WI38 (cell line): ENCODE results near the gene SAMD3.

Experiments used
- H3K4me3 ChIP-seq: 2 replicates; pipeline ENCODE4 v1.5.1; 2011; ENCODE audit warnings: low read depth, mild to moderate bottlenecking, control low read depth, low read length
- TF ChIP-seq, protein P1 (sequence below): IDR thresholded peaks from 2 replicates; pipeline ENCODE4 v1.5.1; 2012; ENCODE audit warnings: low read depth, mild to moderate bottlenecking, control low read depth, low read length

SAMD3 gene

DNA sequence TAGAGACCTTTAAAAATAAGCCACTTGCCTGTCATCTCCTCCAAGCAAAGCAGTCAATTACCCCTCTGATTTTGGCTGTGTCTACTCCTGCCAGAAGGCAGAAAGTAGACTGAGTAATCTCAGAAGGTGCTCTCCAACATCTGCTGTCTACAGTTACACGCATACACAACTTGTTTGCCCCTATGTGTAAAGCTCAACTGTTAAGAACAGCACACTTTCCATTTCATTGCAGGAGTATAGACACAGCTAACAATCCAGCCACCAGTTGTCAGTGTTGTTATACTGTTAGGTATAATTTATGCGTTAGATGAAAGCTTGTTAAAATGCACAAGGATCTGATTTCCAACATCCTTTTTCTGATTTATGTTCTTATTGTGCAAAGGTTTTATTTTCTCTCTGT is 88.2 kb downstream of the SAMD3 start:
- TF ChIP-seq, protein P1, sequence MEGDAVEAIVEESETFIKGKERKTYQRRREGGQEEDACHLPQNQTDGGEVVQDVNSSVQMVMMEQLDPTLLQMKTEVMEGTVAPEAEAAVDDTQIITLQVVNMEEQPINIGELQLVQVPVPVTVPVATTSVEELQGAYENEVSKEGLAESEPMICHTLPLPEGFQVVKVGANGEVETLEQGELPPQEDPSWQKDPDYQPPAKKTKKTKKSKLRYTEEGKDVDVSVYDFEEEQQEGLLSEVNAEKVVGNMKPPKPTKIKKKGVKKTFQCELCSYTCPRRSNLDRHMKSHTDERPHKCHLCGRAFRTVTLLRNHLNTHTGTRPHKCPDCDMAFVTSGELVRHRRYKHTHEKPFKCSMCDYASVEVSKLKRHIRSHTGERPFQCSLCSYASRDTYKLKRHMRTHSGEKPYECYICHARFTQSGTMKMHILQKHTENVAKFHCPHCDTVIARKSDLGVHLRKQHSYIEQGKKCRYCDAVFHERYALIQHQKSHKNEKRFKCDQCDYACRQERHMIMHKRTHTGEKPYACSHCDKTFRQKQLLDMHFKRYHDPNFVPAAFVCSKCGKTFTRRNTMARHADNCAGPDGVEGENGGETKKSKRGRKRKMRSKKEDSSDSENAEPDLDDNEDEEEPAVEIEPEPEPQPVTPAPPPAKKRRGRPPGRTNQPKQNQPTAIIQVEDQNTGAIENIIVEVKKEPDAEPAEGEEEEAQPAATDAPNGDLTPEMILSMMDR = no peak
- H3K4me3 ChIP-seq = no peak overlapping the region

DNA sequence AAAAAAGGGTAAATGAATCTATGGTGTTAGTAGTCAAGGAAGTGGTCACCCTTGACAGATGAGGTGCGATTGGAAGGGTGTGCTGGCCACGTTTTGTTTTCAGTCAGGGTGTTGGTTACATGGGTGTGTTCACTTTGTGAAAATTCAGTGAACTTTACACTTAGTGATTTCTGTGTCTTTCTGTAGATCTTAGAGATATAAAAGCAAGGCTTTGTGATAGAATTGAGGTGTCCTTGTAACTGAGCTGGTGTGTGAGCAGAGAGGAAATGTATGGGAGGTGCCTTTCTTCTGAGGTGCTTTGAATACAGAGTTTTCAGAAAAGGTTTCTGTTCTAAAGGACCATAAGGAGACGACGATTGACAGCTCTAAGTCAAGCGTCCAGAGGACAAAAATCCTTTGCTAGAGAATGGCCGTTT is 90.5 kb downstream of the SAMD3 start:
- TF ChIP-seq, protein P1 = no peak
- H3K4me3 ChIP-seq = no peak overlapping the region

- TF ChIP-seq, protein P1 = no peak
Measured at GRCh38 chr6:130129762-130130246, 92.9 kb downstream of the SAMD3 start.

DNA sequence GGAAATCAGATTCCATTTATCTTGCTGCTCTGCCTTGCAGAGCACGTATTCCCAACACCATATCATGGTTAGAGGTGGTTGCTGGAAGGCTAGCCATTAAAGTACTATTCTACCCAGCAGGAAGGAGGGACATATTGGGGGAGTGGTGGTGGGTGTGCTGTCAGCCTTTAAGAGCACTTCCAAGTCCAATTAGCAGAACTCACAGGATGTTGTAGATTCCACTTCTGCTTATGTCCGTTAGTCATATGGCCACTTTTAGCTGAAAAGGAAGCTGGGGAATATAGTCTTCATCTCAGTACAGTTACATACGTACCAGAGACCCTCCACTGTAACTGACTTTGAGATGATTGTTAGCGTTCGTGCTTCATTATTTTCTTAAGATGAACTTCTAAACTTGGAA is 94.4 kb downstream of the SAMD3 start:
- TF ChIP-seq, protein P1 = no peak

More at GRCh38 chr6:130129762-130130246, 92.9 kb downstream of the SAMD3 start:
- H3K4me3 ChIP-seq = no peak overlapping the region

GRCh38 chr6:130127195-130127594 is 95.6 kb downstream of the SAMD3 start:
- H3K4me3 ChIP-seq = no peak overlapping the region
- TF ChIP-seq, protein P1 = no peak

More for the DNA sequence above, 94.4 kb downstream of the SAMD3 start:
- no peak overlapping the region for H3K4me3 ChIP-seq

DNA sequence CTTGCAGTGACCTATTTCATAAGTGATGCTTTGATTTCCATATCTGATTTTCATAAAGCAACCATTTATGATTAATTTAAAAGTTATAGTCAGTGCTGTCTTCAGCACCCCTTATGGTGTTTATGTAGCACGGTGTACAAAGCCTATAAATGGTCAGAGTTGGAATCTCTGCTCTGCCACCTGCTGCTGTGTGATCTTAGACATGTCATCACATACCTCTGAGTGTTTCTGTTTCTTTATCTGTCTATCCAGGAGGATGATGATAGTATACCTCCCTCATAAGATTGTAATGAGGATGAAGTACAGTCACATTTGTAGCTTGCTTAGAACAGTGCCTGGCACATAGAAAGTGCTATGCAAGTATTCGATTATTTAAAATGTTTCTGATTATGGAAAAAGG is 100.5 kb downstream of the SAMD3 start:
- TF ChIP-seq, protein P1 = no peak
- no peak overlapping the region for H3K4me3 ChIP-seq

DNA sequence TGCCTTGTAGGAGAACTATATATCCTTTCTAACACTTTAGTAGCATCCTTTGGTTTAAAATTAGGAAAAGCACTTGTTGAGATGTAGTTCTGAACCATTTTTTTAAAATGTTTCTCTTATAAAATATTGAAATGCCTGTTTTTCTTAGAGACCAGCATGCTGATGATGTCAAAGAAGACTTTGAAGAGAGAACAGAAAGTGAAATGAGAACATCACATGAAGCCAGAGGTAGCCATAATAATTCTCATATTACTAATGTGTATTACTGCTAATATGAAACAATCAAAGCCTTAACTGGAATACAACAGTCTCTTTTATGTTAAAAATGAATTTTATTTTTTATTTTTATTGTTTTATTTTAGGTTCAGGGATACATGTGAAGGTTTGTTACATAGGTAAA is 102.0 kb downstream of the SAMD3 start:
- TF ChIP-seq, protein P1 = no peak
- H3K4me3 ChIP-seq = no peak overlapping the region
